ENCODE measurements around the gene PRPF6.

DNA sequence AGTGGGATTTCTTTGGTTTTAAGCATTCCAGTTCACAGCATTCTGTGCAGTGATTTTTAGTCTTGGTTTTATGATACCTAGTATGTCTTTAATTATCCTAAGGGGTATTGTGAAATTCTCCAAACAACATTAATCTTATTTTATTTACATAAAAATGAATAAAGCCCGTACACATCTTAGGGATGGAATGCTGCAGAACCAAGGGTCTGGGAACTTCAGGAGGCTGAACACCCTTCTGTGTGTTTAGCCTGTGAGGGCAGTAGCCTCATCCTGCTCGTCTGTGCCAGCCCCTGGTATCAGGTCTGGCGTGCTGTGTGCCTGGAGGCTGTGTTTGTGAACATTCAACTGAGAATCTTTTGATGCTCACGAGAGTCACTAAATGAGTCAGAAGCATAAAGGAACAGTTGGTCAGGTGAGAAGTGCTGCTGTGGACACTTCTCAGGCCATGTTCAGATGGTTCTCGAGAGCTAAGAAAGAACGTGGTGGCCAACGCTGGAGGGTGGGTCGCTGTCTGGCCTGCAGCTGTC lies 29.8 kb downstream of the PRPF6 start:
- TF ChIP-seq POLR2A (IDR thresholded peaks at IDR 0.05), result no peak
- TF ChIP-seq, protein P1, sequence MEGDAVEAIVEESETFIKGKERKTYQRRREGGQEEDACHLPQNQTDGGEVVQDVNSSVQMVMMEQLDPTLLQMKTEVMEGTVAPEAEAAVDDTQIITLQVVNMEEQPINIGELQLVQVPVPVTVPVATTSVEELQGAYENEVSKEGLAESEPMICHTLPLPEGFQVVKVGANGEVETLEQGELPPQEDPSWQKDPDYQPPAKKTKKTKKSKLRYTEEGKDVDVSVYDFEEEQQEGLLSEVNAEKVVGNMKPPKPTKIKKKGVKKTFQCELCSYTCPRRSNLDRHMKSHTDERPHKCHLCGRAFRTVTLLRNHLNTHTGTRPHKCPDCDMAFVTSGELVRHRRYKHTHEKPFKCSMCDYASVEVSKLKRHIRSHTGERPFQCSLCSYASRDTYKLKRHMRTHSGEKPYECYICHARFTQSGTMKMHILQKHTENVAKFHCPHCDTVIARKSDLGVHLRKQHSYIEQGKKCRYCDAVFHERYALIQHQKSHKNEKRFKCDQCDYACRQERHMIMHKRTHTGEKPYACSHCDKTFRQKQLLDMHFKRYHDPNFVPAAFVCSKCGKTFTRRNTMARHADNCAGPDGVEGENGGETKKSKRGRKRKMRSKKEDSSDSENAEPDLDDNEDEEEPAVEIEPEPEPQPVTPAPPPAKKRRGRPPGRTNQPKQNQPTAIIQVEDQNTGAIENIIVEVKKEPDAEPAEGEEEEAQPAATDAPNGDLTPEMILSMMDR (IDR thresholded peaks at IDR 0.05), result no peak
